ENCODE measurements around the gene HSD17B8. TPM values are rescaled to one million over a fixed set of nuclear protein-coding genes. Genes with fewer than 3 reads are reported as not detected.

Gene HSD17B8
- total RNA-seq, 1 experiment from 2014 or later, result 7.4 TPM

DNA sequence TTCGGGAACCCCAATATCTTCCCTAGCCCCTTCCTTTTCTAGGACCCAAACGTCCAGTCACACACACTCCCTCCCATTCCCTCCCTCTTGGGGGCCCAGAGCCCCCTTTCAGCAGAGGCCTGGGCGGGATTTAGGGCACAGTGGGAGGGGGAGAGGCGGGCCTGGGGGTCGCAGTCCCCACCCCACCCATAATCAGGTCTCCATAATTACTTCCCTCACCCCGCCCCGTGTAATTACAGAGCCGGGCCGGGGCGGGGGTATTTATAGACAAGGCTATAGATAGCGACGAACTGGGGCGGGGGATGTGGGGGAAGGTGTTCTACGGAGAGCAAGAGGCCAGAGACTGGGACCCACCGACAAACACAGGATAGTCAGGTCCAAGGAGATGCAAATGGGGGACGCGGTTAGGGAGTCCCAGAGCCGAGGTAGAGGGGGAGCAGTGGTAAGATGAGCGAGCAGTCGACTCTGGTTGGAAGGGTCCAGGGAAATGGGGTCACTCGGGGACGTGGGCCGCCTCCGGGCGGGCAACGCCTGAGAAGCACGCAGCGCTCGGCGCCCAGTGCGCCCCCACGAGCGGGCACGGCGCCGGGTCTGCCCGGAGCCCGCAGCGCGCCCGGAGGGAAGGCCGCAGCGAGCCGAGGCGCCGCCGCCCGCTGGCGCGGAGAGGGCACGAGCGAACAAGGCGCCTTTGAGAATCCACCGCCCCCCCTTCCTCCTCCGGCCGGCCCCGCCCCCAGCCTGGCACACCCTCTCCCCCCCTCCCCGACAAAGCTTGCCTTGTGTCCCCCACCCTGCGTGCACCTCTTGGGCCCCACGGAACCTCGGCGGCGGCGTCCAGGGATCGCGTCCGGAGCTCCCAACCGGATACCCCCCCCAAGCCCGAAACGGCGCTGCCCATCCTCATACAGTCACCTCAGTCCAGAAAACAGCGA, 11.5 kb upstream of the HSD17B8 start:
- peaks cover 8% of the 10 kb centered on the region; the same call in 1 of the 2 replicates for H3K36me3 ChIP-seq (ENCODE audit: control insufficient read depth, insufficient read depth, low read length)
- DNase-seq (ENCODE audit: low read depth, low spot score) (no peak), ATAC-seq (peak; percentile 51)
- no peaks in the 10 kb centered on the region for H3K27me3 ChIP-seq (ENCODE audit: control insufficient read depth, insufficient read depth, low read length)
- TF ChIP-seq POLR2AphosphoS5 (IDR thresholded peaks at IDR 0.05; ENCODE audit: low read depth, low read length), result no peak
- TF ChIP-seq, protein P1, sequence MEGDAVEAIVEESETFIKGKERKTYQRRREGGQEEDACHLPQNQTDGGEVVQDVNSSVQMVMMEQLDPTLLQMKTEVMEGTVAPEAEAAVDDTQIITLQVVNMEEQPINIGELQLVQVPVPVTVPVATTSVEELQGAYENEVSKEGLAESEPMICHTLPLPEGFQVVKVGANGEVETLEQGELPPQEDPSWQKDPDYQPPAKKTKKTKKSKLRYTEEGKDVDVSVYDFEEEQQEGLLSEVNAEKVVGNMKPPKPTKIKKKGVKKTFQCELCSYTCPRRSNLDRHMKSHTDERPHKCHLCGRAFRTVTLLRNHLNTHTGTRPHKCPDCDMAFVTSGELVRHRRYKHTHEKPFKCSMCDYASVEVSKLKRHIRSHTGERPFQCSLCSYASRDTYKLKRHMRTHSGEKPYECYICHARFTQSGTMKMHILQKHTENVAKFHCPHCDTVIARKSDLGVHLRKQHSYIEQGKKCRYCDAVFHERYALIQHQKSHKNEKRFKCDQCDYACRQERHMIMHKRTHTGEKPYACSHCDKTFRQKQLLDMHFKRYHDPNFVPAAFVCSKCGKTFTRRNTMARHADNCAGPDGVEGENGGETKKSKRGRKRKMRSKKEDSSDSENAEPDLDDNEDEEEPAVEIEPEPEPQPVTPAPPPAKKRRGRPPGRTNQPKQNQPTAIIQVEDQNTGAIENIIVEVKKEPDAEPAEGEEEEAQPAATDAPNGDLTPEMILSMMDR (IDR thresholded peaks at IDR 0.05), result no peak
- TF ChIP-seq SIN3A (IDR thresholded peaks at IDR 0.05; ENCODE audit: borderline replicate concordance, insufficient read depth, low read depth, low read length), result no peak
- TF ChIP-seq TCF7L2 (IDR thresholded peaks at IDR 0.05; ENCODE audit: low read depth, low read length), result no peak
- TF ChIP-seq, protein P2, sequence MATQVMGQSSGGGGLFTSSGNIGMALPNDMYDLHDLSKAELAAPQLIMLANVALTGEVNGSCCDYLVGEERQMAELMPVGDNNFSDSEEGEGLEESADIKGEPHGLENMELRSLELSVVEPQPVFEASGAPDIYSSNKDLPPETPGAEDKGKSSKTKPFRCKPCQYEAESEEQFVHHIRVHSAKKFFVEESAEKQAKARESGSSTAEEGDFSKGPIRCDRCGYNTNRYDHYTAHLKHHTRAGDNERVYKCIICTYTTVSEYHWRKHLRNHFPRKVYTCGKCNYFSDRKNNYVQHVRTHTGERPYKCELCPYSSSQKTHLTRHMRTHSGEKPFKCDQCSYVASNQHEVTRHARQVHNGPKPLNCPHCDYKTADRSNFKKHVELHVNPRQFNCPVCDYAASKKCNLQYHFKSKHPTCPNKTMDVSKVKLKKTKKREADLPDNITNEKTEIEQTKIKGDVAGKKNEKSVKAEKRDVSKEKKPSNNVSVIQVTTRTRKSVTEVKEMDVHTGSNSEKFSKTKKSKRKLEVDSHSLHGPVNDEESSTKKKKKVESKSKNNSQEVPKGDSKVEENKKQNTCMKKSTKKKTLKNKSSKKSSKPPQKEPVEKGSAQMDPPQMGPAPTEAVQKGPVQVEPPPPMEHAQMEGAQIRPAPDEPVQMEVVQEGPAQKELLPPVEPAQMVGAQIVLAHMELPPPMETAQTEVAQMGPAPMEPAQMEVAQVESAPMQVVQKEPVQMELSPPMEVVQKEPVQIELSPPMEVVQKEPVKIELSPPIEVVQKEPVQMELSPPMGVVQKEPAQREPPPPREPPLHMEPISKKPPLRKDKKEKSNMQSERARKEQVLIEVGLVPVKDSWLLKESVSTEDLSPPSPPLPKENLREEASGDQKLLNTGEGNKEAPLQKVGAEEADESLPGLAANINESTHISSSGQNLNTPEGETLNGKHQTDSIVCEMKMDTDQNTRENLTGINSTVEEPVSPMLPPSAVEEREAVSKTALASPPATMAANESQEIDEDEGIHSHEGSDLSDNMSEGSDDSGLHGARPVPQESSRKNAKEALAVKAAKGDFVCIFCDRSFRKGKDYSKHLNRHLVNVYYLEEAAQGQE (IDR thresholded peaks at IDR 0.05; ENCODE audit: insufficient read depth in 1 of 2, low read depth in 2 of 2, low read length in 1 of 2), result no peak
- intact Hi-C loops (cut with micrococcal nuclease; ENCODE audit: unreplicated experiment) (no loop called here), in situ Hi-C loops (cut with HindIII; ENCODE audit: low pct_unique_long_range_greater_than_20kb, low sequenced_read_pairs) (no loop called here)
- peak overlapping the region; percentile 39; the same call in 1 of the 2 replicates for H3K27ac ChIP-seq (ENCODE audit: low read length)
- no TSS peak for BruUV-seq (replicated peaks)
- peaks cover 5% of the 10 kb centered on the region for H3K4me1 ChIP-seq (ENCODE audit: control insufficient read depth, insufficient read depth, low read length)
- CTCF ChIA-PET, result no interaction called here
- POLR2A ChIA-PET, result no interaction called here
- no peaks in the 10 kb centered on the region for H3K9me3 ChIP-seq (ENCODE audit: control insufficient read depth, insufficient read depth, low read depth, low read length)
- peak overlapping the region; percentile 32 to 53 for H3K4me3 ChIP-seq (ENCODE audit: low read depth in 2 of 2, low read length in 2 of 2)

DNA sequence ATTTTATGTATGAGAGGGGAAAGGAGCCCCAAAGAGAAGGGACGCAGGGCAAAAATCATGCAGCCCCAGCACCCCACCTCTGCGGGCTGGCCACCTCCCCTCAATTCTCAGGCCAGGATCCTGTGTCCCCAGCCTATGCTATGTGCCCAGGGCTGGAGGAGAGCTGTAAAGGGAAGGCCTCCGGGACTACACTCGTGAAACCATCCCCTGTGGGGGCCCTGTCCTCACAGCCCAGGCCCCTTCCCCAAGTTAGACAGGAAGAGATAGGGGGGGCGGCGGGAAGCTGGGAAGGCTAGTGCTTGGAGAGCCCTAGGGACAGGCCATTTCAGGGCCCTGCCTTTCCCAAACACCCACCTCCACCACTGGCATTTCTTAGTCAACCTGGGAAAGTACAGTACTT, 10.8 kb upstream of the HSD17B8 start:
- peak; percentile 14; the same call in 1 of the 2 replicates for ATAC-seq
- peaks cover 8% of the 10 kb centered on the region; the same call in 1 of the 2 replicates for H3K36me3 ChIP-seq (ENCODE audit: control insufficient read depth, insufficient read depth, low read length)

More for the DNA sequence above, 10.8 kb upstream of the HSD17B8 start:
- CTCF ChIA-PET, result no interaction called here
- intact Hi-C loops (cut with micrococcal nuclease; ENCODE audit: unreplicated experiment), result no loop called here
- Histone ChIP-seq H3K4me1 (ENCODE audit: control insufficient read depth, insufficient read depth, low read length) (peaks cover 7% of the 10 kb centered on the region), H3K27me3 (ENCODE audit: control insufficient read depth, insufficient read depth, low read length) (no peaks in the 10 kb centered on the region), H3K9me3 (ENCODE audit: control insufficient read depth, insufficient read depth, low read depth, low read length) (no peaks in the 10 kb centered on the region), H3K4me3 (ENCODE audit: low read depth in 2 of 2, low read length in 2 of 2) (no peak overlapping the region), H3K27ac (ENCODE audit: low read length) (no peak overlapping the region)
- in situ Hi-C loops (cut with HindIII; ENCODE audit: low pct_unique_long_range_greater_than_20kb, low sequenced_read_pairs), result no loop called here
- DNase-seq (ENCODE audit: low read depth, low spot score), result no peak
- TF ChIP-seq, protein P1 (IDR thresholded peaks at IDR 0.05), result no peak
- no peak for TF ChIP-seq POLR2AphosphoS5 (IDR thresholded peaks at IDR 0.05; ENCODE audit: low read depth, low read length)
- TF ChIP-seq SIN3A (IDR thresholded peaks at IDR 0.05; ENCODE audit: borderline replicate concordance, insufficient read depth, low read depth, low read length), result no peak
- TF ChIP-seq, protein P2 (IDR thresholded peaks at IDR 0.05; ENCODE audit: insufficient read depth in 1 of 2, low read depth in 2 of 2, low read length in 1 of 2), result no peak
- no peak for TF ChIP-seq TCF7L2 (IDR thresholded peaks at IDR 0.05; ENCODE audit: low read depth, low read length)
- no TSS peak for BruUV-seq (replicated peaks)
- POLR2A ChIA-PET, result no interaction called here
